Hematopoietic multipotent progenitor cell (in vitro differentiated cells): Measurements from ENCODE around the gene SPATA6L. TPM values are rescaled to one million over a fixed set of nuclear protein-coding genes. Genes with fewer than 3 reads are reported as not detected.
"Not testable (repeated sequence)": the region's sequence is repeated elsewhere in the genome, so short reads cannot be mapped to it uniquely, and the experiment has no call there.

Experiments used
- DNase-seq, 3 donors: peaks; one replicate each; pipeline ENCODE4 v3.0.0-alpha.2; 2011 to 2015; ENCODE audit warnings: low read depth in 2 of 3, low spot score in 2 of 3
- total RNA-seq: library from RNA; depleted of rRNA; stranded (reverse); fragments of >200 nt; gene quantifications from one replicate; pipeline ENCODE4 v1.2.3, GENCODE V29; 2012

SPATA6L gene
- total RNA-seq, 1 donor: not detected

GRCh38 chr9:4678679-4679267 lies 12.5 kb upstream of the SPATA6L start:
- DNase-seq: peak in 1 of 3 donors; percentile 67

- no peak for DNase-seq
Observed at GRCh38 chr9:4677392-4677791, 11.1 kb upstream of the SPATA6L start.

GRCh38 chr9:4674783-4675182 lies 8.5 kb upstream of the SPATA6L start:
- DNase-seq: no peak

- DNase-seq: no peak
Observed at GRCh38 chr9:4671737-4672136, 5.5 kb upstream of the SPATA6L start.

GRCh38 chr9:4670591-4670990 lies 4.3 kb upstream of the SPATA6L start:
- no peak for DNase-seq

GRCh38 chr9:4669890-4670289 lies 3.6 kb upstream of the SPATA6L start:
- DNase-seq: no peak

- no peak for DNase-seq
Observed at GRCh38 chr9:4668604-4669003, 2.3 kb upstream of the SPATA6L start.

- no peak for DNase-seq
Observed at GRCh38 chr9:4667681-4668080, 1.4 kb upstream of the SPATA6L start.

GRCh38 chr9:4665357-4665756 lies 923 bp downstream of the SPATA6L start:
- DNase-seq: no peak

GRCh38 chr9:4663956-4664355 lies 2.3 kb downstream of the SPATA6L start:
- no peak for DNase-seq

GRCh38 chr9:4662989-4663792 lies 3.1 kb downstream of the SPATA6L start:
- no peak for DNase-seq

GRCh38 chr9:4662108-4662988 lies 3.9 kb downstream of the SPATA6L start, which contains the start of gene PLPP6:
PLPP6 (plus strand) TSS chr9:4662294; CDS start chr9:4662376, 82 bp downstream.
- DNase-seq: peak; percentile 56 to 71 (median 60)

- DNase-seq: no peak
Observed at GRCh38 chr9:4661611-4662010, 4.7 kb downstream of the SPATA6L start.

- DNase-seq: no peak
Observed at GRCh38 chr9:4661165-4661564, 5.1 kb downstream of the SPATA6L start.

GRCh38 chr9:4660665-4661064 lies 5.6 kb downstream of the SPATA6L start:
- not testable (repeated sequence) for DNase-seq

- DNase-seq: no peak
Observed at GRCh38 chr9:4657426-4658159, 8.7 kb downstream of the SPATA6L start.

- DNase-seq: no peak
Observed at GRCh38 chr9:4656621-4657020, 9.7 kb downstream of the SPATA6L start.

- not testable (repeated sequence) for DNase-seq
Observed at GRCh38 chr9:4656196-4656595, 10.1 kb downstream of the SPATA6L start.

- DNase-seq: no peak
Observed at GRCh38 chr9:4654538-4654937, 11.7 kb downstream of the SPATA6L start.

GRCh38 chr9:4654084-4654483 lies 12.2 kb downstream of the SPATA6L start:
- no peak for DNase-seq

GRCh38 chr9:4642351-4642750 lies 23.9 kb downstream of the SPATA6L start:
- no peak for DNase-seq
